Urinary bladder (tissue), 4 donors: ENCODE measurements around the gene EML5. TPM values are rescaled to one million over a fixed set of nuclear protein-coding genes. Genes with fewer than 3 reads are reported as not detected.

Source experiments
- DNase-seq: peaks from one replicate; pipeline ENCODE4 v3.0.0-alpha.2; 2015; ENCODE audit errors: extremely low spot score
- H3K27ac ChIP-seq: one replicate; pipeline ENCODE4 v1.5.1; 2013; ENCODE audit warnings: low read depth, mild to moderate bottlenecking, moderate library complexity
- H3K36me3 ChIP-seq: one replicate; pipeline ENCODE4 v1.6.1; 2013; ENCODE audit warnings: mild to moderate bottlenecking, moderate library complexity; ENCODE audit not compliant: insufficient read depth
- H3K4me1 ChIP-seq: one replicate; pipeline ENCODE4 v1.6.1; 2013; ENCODE audit warnings: mild to moderate bottlenecking, moderate library complexity; ENCODE audit not compliant: insufficient read depth
- H3K4me3 ChIP-seq: one replicate; pipeline ENCODE4 v1.5.1; 2013; ENCODE audit warnings: low read depth, low read length
- WGBS: extraction: QIAGEN DNeasy Blood & Tissue Kit; methylation state at CpG from one replicate; pipeline ENCODE4 v1.1.7; 2013; 5-methylcytosine and 5-hydroxymethylcytosine counted together
- polyA plus RNA-seq: library from polyadenylated mRNA; stranded (reverse); fragments of 200-250 nt; gene quantifications from one replicate; pipeline ENCODE4 v1.2.3, GENCODE V29; 2013
- total RNA-seq: library from RNA; depleted of rRNA; stranded (reverse); fragments of >200 nt; gene quantifications from one replicate; pipeline ENCODE4 v1.2.3, GENCODE V29; 2014
- donor health status: healthy with polysubstance abuse.
- donor health status: healthy.

The EML5 gene
- total and polyA plus RNA-seq, 2 donors: 0.60 to 7.0 TPM

GRCh38 chr14:88667555-88668273 is 125.0 kb downstream of the EML5 start:
- H3K4me3 ChIP-seq: no peak overlapping the region
- DNase-seq: peak; percentile 39
- no peaks in the 10 kb centered on the region for H3K36me3 ChIP-seq
- WGBS: 38% methylated on average over 4 of the region's 4 CpGs
- H3K27ac ChIP-seq: no peak overlapping the region
- no peaks in the 10 kb centered on the region for H3K4me1 ChIP-seq

- DNase-seq: no peak
- WGBS: 88% methylated on average over 5 of the region's 5 CpGs
- no peak overlapping the region for H3K27ac ChIP-seq
- H3K4me3 ChIP-seq: no peak overlapping the region
- H3K4me1 ChIP-seq: no peaks in the 10 kb centered on the region
- H3K36me3 ChIP-seq: no peaks in the 10 kb centered on the region
Observed at GRCh38 chr14:88660056-88660455, 132.7 kb downstream of the EML5 start.

GRCh38 chr14:88639221-88639620 is 153.5 kb downstream of the EML5 start:
- no peaks in the 10 kb centered on the region for H3K4me1 ChIP-seq
- no peaks in the 10 kb centered on the region for H3K36me3 ChIP-seq
- WGBS: 61% methylated on average over 1 of the region's 1 CpG
- DNase-seq: no peak
- H3K4me3 ChIP-seq: no peak overlapping the region
- H3K27ac ChIP-seq: no peak overlapping the region

DNA sequence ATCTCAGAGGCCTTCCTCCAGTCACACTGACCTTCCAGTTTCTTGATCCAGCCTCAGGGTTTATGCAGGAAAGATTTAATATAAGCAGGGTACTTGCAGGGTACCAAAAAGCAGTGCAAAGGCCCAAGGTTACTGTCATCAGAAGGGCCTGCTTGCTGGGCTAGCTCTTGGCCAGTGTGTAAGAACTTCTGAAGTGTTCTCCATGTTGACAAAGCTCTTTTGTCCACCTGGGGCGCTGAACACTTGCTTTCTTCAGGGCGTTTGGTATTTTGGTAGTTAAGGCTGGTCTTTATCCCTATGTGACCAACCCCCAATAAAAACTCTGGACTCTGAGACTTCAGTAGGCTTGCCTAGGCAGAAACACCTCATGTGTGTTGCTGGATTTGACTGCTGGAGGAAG is 160.2 kb downstream of the EML5 start:
- no peak for DNase-seq
- no peaks in the 10 kb centered on the region for H3K36me3 ChIP-seq
- no peak overlapping the region for H3K4me3 ChIP-seq
- H3K4me1 ChIP-seq: no peaks in the 10 kb centered on the region
- 68% methylated on average over 2 of the region's 2 CpGs for WGBS
- H3K27ac ChIP-seq: no peak overlapping the region

DNA sequence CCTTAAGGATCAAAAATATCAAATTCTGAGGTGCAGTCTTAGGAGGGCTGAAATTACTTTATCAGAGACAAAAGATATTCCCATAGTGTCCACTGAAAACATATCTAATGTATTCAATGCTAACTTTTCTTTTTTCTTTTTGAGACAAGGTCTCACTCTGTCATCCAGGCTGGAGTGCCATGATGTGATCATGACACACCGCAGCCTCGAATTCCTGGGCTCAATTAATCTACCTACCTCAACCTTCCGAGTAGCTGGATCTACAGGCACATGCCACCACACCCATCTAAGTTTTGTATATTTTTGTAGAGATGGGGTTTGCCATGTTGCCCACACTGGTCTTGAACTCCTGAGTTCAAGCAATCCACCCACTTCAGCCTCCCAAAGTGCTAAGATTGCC is 161.7 kb downstream of the EML5 start:
- Histone ChIP-seq H3K4me3 (no peak overlapping the region), H3K36me3 (no peaks in the 10 kb centered on the region), H3K4me1 (no peaks in the 10 kb centered on the region), H3K27ac (no peak overlapping the region)
- WGBS: 62% methylated on average over 3 of the region's 3 CpGs
- no peak for DNase-seq

GRCh38 chr14:88630565-88630964 is 162.2 kb downstream of the EML5 start:
- Histone ChIP-seq H3K36me3 (no peaks in the 10 kb centered on the region), H3K4me1 (no peaks in the 10 kb centered on the region), H3K27ac (no peak overlapping the region), H3K4me3 (no peak overlapping the region)
- 51% methylated on average over 6 of the region's 6 CpGs for WGBS
- DNase-seq: no peak

DNA sequence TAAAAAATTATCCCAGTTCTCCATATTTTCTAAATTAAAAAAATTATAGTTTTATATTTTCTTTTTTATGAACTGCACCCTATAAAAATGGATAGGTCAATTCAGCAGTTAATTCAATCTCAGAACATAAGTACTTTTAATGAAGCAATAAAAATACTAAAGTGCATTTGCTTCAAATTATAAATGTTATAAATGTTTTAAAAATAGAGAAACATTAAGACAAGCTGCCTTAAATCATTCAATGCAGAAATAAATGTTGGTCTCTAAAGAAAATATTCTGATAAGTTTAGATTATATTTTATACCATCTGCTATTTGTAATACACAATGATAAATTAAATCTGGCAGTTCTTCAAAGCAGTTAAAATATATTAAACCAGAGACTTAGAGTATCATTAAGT is 164.3 kb downstream of the EML5 start:
- no peaks in the 10 kb centered on the region for H3K36me3 ChIP-seq
- H3K4me1 ChIP-seq: no peaks in the 10 kb centered on the region
- no peak overlapping the region for H3K27ac ChIP-seq
- no peak for DNase-seq
- H3K4me3 ChIP-seq: no peak overlapping the region

DNA sequence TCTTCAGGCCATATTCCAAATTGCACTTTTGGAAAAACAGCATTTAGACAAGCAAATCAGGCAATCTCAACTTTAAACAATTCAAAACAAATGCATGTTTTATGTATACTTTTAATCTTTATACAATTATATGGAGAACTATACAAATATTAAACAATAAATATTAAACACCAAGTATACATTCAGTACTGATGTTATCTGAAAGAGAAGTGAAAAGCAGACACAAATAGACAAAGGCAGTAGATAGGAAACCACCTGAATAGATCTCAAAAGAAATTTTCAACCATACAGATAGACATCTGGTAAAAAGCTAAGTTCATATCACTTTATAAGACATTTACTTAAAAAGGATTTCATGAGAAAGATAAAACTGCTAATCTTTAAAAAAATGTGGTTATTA is 164.7 kb downstream of the EML5 start:
- Histone ChIP-seq H3K4me1 (no peaks in the 10 kb centered on the region), H3K27ac (no peak overlapping the region), H3K36me3 (no peaks in the 10 kb centered on the region), H3K4me3 (no peak overlapping the region)
- no peak for DNase-seq

- Histone ChIP-seq H3K36me3 (no peaks in the 10 kb centered on the region), H3K4me3 (no peak overlapping the region), H3K4me1 (no peaks in the 10 kb centered on the region), H3K27ac (no peak overlapping the region)
- WGBS: 91% methylated on average over 3 of the region's 3 CpGs
- no peak for DNase-seq
Observed at GRCh38 chr14:88625671-88626070, 167.1 kb downstream of the EML5 start.

GRCh38 chr14:88621100-88621499 is 171.7 kb downstream of the EML5 start:
- no peak for DNase-seq
- 58% methylated on average over 2 of the region's 2 CpGs for WGBS
- Histone ChIP-seq H3K4me3 (no peak overlapping the region), H3K4me1 (no peaks in the 10 kb centered on the region), H3K36me3 (peaks cover 2% of the 10 kb centered on the region), H3K27ac (no peak overlapping the region)

DNA sequence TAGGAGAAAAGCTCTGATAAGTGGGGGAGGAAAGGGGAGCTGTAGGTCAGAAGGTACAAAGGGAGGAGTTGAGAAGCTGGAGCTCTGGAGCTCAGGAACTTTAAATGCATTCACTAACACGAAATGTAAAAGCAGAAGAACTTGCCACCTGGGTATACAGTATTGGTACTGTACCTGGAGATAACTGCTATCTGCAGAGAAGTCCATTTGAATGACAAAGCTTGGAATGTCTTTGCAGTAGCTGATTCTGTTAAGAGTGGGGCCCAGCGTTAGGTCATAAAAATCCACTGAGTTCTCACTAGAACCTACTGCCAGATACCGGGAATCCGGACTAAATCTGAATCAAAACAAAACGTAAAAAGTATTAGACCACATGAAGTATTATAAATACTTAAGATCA is 174.3 kb downstream of the EML5 start:
- Histone ChIP-seq H3K27ac (no peak overlapping the region), H3K4me3 (no peak overlapping the region), H3K36me3 (peaks cover 2% of the 10 kb centered on the region), H3K4me1 (no peaks in the 10 kb centered on the region)
- 35% methylated on average over 5 of the region's 5 CpGs for WGBS
- no peak for DNase-seq

GRCh38 chr14:88617479-88617878 is 175.3 kb downstream of the EML5 start:
- no peak overlapping the region for H3K27ac ChIP-seq
- peaks cover 4% of the 10 kb centered on the region for H3K36me3 ChIP-seq
- 97% methylated on average over 1 of the region's 1 CpG for WGBS
- no peak for DNase-seq
- no peaks in the 10 kb centered on the region for H3K4me1 ChIP-seq
- H3K4me3 ChIP-seq: no peak overlapping the region

- 92% methylated on average over 1 of the region's 1 CpG for WGBS
- H3K27ac ChIP-seq: no peak overlapping the region
- no peaks in the 10 kb centered on the region for H3K4me1 ChIP-seq
- no peak overlapping the region for H3K4me3 ChIP-seq
- DNase-seq: no peak
- H3K36me3 ChIP-seq: peaks cover 4% of the 10 kb centered on the region
Observed at GRCh38 chr14:88616697-88617096, 176.1 kb downstream of the EML5 start.

DNA sequence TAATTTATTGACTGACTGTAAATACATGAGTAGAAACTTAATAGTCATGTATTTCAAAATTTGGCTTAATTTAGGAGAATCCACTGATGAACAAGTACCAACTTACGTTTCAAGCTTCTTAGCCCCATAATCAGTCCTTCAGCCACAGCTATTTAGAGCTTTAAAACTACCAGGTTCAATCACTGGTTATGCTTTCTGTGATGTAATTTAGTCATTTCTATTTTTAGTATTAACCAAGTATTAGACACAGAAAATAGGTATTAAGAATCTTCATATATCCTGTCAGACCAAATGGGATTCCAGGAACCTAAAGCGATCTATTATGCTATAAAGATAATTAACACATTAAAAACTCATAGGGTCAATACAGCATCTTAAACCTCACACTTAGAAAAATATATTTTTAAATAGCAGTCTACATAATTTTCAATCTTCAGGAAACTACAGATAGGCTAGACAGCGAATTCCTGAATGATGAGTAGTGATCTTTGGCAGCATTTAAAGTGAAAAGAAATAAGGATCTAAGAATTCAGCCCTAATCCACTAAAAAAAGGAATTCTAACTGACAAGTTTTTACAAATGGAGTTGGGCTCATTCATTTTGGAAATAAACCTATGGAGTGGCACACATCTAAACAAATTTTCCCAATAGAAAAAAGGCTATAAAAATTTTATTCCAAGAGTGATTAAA is 178.4 kb downstream of the EML5 start:
- Histone ChIP-seq H3K4me1 (no peaks in the 10 kb centered on the region), H3K36me3 (peaks cover 7% of the 10 kb centered on the region), H3K4me3 (no peak overlapping the region), H3K27ac (no peak overlapping the region)
- no peak for DNase-seq
- WGBS: 73% methylated on average over 3 of the region's 3 CpGs
